PFSK-1 (cell line): ENCODE data around the gene CD244.

Source experiments
- FOXP2 ChIP-seq: optimal IDR thresholded peaks from 2 replicates; pipeline ENCODE3; 2011; ENCODE audit warnings: borderline replicate concordance, control low read depth, inconsistent platforms; ENCODE audit not compliant: insufficient read depth; ENCODE audit errors: extremely low read length, extremely low read depth
- POLR2AphosphoS5 ChIP-seq: IDR thresholded peaks from 2 replicates; pipeline ENCODE4 v1.6.1; 2012; ENCODE audit warnings: low read depth, mild to moderate bottlenecking, control low read depth, low read length, moderate library complexity
- REST ChIP-seq, 2 experiments: IDR thresholded peaks; 2 replicates each; pipeline versions ENCODE4 v1.6.1 to v1.8.0; 2011 to 2012; ENCODE audit warnings: low read depth in 2 of 2, low read length in 2 of 2, control low read depth in 1 of 2, inconsistent platforms in 1 of 2, mild to moderate bottlenecking in 1 of 2, moderate library complexity in 1 of 2; ENCODE audit not compliant: insufficient read depth in 1 of 2
- SIN3A ChIP-seq: IDR thresholded peaks from 2 replicates; pipeline ENCODE4 v1.6.1; 2012; ENCODE audit warnings: mild to moderate bottlenecking, low read length, moderate library complexity, borderline replicate concordance; ENCODE audit not compliant: insufficient read depth
- TAF1 ChIP-seq: IDR thresholded peaks from 2 replicates; pipeline ENCODE4 v1.6.1; 2012; ENCODE audit warnings: low read length, control low read depth, borderline replicate concordance; ENCODE audit not compliant: insufficient read depth

Gene CD244

DNA sequence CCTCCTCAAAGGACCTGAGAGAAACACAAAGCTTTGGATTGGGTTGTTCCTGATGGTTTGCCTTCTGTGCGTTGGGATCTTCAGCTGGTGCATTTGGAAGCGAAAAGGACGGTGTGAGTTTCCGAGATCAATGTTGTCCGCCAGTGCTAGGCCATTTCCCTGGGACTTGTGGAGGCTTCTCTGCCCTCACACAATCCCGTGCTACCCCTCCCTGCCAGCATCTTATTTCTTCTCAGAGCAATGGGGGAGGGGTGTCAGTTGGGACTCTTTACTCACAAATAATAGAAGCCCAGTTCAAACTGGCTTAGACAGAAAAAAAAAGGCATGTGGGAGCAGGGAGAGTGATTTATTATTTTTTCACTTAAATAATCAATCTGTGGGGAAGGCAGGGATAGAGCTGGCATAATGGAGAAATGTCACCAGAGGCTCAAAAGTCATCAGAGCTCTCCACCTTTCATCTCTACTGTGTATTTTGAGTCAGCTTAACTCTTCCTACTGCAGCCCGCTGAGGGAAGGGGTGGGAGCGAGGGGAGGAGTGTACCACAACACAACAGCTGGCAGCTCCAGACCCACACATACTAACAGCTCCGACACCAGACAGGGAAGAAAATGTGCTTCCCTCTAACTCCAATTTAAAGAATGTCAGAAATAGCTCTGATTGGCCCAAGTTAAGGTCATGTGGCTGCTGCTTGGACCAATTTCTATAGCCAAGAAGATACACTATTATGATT is 44.3 kb downstream of the CD244 start:
- no peak for TF ChIP-seq REST (IDR thresholded peaks at IDR 0.05; ENCODE audit: insufficient read depth in 1 of 2, low read depth in 2 of 2, low read length in 2 of 2)
- TF ChIP-seq POLR2AphosphoS5 = no peak
- no peak for TF ChIP-seq FOXP2
- no peak for TF ChIP-seq TAF1
- TF ChIP-seq SIN3A = no peak

DNA sequence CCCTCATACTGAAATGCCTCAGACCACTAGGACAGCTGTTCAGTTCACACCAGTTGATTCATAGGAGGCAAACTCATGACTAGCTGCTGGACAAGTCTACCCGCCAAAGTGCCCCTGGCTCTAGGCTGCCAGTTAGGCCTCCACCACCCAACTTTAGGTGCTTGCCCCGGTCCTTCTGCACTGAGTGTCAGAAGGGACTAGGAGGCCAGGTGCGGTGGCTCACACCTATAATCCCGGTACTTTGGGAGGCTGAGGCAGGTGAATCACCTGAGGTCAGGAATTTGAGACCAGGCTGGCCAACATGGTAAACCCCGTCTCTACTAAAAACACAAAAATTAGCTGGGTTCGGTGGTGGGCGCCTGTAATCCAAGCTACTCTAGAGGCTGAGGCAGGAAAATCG is 47.8 kb downstream of the CD244 start:
- TF ChIP-seq FOXP2 (no peak), SIN3A (no peak), TAF1 (no peak), POLR2AphosphoS5 (no peak), REST (IDR thresholded peaks at IDR 0.05; ENCODE audit: insufficient read depth in 1 of 2, low read depth in 2 of 2, low read length in 2 of 2) (no peak)

DNA sequence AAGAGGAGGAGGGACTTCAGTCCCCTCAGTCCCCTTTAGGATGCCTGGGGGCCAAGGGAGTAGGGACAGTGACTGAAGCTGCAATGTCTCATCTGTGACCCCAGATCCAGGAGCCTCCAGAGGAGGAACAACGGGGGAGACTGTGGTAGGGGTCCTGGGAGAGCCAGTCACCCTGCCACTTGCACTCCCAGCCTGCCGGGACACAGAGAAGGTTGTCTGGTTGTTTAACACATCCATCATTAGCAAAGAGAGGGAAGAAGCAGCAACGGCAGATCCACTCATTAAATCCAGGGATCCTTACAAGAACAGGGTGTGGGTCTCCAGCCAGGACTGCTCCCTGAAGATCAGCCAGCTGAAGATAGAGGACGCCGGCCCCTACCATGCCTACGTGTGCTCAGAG is 48.4 kb downstream of the CD244 start:
- TF ChIP-seq TAF1 (no peak), POLR2AphosphoS5 (no peak), FOXP2 (no peak), REST (IDR thresholded peaks at IDR 0.05; ENCODE audit: insufficient read depth in 1 of 2, low read depth in 2 of 2, low read length in 2 of 2) (no peak), SIN3A (no peak)

GRCh38 chr1:160813215-160813614 is 49.5 kb downstream of the CD244 start:
- TF ChIP-seq POLR2AphosphoS5 (no peak), REST (IDR thresholded peaks at IDR 0.05; ENCODE audit: insufficient read depth in 1 of 2, low read depth in 2 of 2, low read length in 2 of 2) (no peak), FOXP2 (no peak)

DNA sequence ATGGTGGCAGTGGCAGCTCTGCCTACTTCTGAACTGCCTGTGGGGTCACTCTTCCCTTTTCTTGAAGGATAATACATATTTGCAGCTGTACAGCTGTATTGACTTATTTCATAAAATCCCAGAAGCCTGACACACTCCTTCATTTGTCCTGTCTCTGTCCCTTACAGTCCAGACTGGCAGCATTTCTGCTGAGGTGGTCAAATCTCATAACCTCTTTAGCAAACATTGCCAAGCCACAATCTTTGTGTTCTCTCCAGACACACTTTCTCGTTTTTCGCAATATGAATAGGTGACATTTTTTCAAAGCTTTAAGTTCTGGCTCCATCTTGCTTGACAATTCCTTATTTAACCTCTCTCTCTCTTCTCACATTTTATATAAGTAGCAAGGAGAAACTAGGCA is 51.5 kb downstream of the CD244 start:
- TF ChIP-seq SIN3A (no peak), TAF1 (no peak), POLR2AphosphoS5 (no peak), FOXP2 (no peak), REST (IDR thresholded peaks at IDR 0.05; ENCODE audit: insufficient read depth in 1 of 2, low read depth in 2 of 2, low read length in 2 of 2) (no peak)
